GM19025 (cell line): Measurements from ENCODE around the gene DDR2.
"Not testable (repeated sequence)": the region's sequence is repeated elsewhere in the genome, so short reads cannot be mapped to it uniquely, and the experiment has no call there.

Experiments used
- ATAC-seq: cut with Tn5 transposase; IDR thresholded peaks from one replicate; pipeline ENCODE4 v1.9.1; 2021; ENCODE audit warnings: mild to moderate bottlenecking, low read depth, moderate library complexity; ENCODE audit not compliant: unreplicated experiment

Gene DDR2

DNA sequence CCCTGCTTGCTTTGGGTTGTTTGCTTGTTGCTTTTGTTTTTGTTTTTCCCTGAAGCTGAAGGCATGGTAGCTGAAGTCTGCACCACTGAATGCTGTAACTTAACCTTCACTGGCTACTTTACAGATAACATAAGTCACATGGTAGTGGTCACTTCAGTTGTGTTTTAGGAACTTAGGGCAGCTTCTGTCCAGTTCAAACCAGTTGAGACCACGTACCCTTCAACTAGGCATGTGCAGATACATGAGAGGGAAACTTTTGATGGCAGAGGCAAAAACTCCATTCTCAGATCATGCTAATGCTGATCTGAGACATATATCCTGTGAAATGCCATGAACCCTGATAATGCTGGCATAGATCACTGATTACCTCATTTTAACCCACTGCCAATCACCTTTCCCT lies 186.4 kb downstream of the DDR2 start:
- not testable (repeated sequence) for ATAC-seq

DNA sequence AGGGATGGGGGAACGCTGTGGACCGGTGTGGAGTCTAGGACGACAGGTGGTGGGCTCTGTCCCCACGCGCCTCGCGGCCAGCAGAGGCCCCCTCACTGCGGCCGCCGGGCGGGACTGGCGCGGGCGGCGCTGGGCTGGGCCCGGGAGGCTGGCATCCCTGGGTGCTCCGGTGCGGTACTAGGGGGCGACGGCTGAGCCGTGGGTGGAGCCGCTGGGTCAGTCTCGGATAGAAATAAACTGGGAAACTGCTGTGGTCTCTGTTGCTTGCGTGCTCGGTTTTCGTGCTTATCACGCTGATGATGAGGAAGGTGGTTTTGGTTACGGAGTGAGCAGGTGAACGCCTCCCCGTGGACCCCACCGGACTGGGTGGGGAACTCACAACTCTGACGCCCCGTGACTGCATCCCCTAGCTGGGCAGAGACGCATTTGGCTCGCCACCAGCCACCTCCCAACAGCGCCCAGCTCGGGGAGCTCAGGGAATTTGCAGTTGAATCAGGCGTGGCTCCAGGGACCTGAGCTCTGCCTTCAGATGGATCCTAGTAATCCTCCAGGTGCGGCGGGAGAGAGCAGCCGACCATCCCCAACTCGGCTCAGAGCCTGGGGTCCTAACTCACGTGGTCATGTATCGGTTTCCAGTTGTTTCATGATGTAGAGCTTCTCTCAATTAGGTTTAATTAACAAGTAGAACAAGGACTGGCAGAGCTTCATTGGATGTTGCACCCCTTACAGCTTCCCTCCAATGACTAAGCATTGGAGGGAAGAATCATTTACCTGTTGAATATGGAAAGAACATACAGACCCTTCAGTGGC lies 190.3 kb downstream of the DDR2 start:
- ATAC-seq = no peak

GRCh38 chr1:162823231-162823630 lies 191.0 kb downstream of the DDR2 start:
- no peak for ATAC-seq

DNA sequence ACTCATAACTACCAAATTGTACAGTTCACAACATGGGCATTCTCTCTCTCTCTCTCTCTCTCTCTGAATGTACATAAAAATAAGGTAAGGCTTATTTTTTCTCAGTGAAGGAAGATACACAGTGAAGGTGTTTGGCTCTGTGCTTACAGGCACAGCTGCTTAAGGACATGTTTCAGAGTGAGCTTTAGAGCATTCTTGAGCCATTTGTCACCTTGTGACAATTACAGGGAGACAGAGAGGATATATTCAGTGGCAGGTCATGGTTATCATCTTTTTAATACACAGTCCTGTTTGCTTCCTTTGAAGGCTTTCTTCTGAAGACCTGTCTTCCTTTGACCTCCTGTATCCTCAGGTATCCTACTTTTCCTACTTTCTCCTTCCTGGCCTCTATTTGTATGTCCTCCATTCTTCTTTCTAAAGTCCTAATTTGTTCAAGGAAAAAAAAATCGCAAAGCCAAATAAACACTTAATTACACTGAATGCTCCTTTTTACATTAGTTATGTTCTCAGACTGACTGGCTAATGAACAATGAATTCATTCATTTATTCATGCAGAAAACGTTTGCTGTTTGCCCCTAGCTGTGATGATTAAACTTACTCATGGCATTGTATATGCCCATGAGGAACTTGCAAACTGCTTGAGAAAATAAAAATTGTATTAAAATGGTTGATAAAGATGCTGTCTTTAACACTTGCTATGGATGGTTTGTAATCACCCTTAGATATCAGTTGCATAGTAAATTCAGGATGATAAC lies 191.7 kb downstream of the DDR2 start:
- ATAC-seq = no peak

DNA sequence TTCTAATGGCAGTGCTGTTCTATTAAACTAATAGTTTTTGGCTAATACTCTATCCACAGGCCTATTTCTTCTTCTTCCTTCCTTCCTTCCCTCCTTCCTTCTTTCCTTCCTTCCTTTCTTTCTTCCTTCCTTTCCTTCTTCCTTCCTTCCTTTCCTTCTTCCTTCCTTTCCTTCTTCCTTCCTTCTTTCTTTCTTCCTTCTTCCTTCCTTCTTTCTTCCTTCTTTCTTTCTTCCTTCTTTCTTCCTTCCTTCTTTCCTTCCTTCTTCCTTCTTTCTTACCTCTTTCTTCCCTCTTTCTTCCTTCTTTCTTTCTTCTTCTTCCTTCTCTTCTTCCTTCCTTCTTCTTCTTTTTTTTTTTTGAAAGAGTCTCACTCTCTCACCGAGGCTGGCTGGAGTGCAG lies 197.0 kb downstream of the DDR2 start:
- ATAC-seq = no peak

- ATAC-seq = no peak
Observed at GRCh38 chr1:162832470-162832869, 200.2 kb downstream of the DDR2 start.

- ATAC-seq = peak; percentile 73
Observed at GRCh38 chr1:162835157-162835899, 203.1 kb downstream of the DDR2 start.
